Breast epithelium (tissue), 4 donors: ENCODE data around the gene PSME1. TPM values are rescaled to one million over a fixed set of nuclear protein-coding genes. Genes with fewer than 3 reads are reported as not detected.

Source experiments
- DNase-seq, 2 donors: peaks; one replicate each; pipeline ENCODE4 v3.0.0-alpha.2; 2019; ENCODE audit warnings: low spot score in 2 of 2
- H3K27ac ChIP-seq, 2 donors: fragments of 200-600 bp; sonication (generic) in 1 of 2; one replicate each; pipeline ENCODE4 v1.5.1; 2016 to 2019; ENCODE audit warnings: mild to moderate bottlenecking in 1 of 2
- H3K27me3 ChIP-seq, 2 donors: fragments of 200-600 bp; sonication (generic) in 1 of 2; one replicate each; pipeline versions ENCODE4 v1.5.1 to v1.6.0; 2017 to 2019; ENCODE audit warnings: control low read depth in 1 of 2, mild to moderate bottlenecking in 1 of 2
- H3K36me3 ChIP-seq: fragments of 200-600 bp; one replicate; pipeline ENCODE4 v1.5.1; 2019
- H3K4me1 ChIP-seq, 2 donors: fragments of 200-600 bp; sonication (generic); one replicate each; pipeline ENCODE4 v1.5.1; 2016 to 2019; ENCODE audit warnings: control low read depth in 1 of 2
- H3K4me3 ChIP-seq, 3 donors: fragments of 200-600 bp; sonication (generic); 1 replicate in 2 of 3; 2 replicates in 1 of 3; pipeline ENCODE4 v1.5.1; 2016 to 2019; ENCODE audit warnings: mild to moderate bottlenecking in 3 of 3, moderate library complexity in 2 of 3
- H3K9me3 ChIP-seq, 2 donors: fragments of 200-600 bp; sonication (generic) in 1 of 2; one replicate each; pipeline ENCODE4 v1.5.1; 2016 to 2019; ENCODE audit warnings: control low read depth in 1 of 2
- CTCF ChIP-seq, 3 donors: fragments of 450-650 bp; IDR thresholded peaks; one replicate each; pipeline ENCODE4 v1.5.1; 2016 to 2017; ENCODE audit warnings: antibody characterized with exemption in 3 of 3, mild to moderate bottlenecking in 3 of 3, moderate library complexity in 3 of 3
- POLR2A ChIP-seq: fragments of 450-650 bp; IDR thresholded peaks from one replicate; pipeline ENCODE4 v1.6.1; 2016; ENCODE audit warnings: antibody characterized with exemption, mild to moderate bottlenecking, moderate library complexity
- POLR2AphosphoS5 ChIP-seq, 3 donors: sonication (generic); formaldehyde crosslinking; IDR thresholded peaks; one replicate each; pipeline ENCODE4 v1.6.1; 2017; ENCODE audit warnings: antibody characterized with exemption in 3 of 3
- intact Hi-C: fragments of 100-400 bp; cut with DNase I; formaldehyde crosslinking; loops from one replicate; pipeline ENCODE4 v1.15.1; 2023; ENCODE audit warnings: low total_unique reads
- total RNA-seq, 3 donors: library from RNA; depleted of rRNA; stranded (reverse); fragments of >200 nt; gene quantifications; one replicate each; pipeline ENCODE4 v1.1.0, GENCODE V29; 2016

Gene PSME1
- total RNA-seq, 3 donors from 2014 or later = 91.1 to 151 (median 135) TPM

- no peak for TF ChIP-seq POLR2A
- no peak for TF ChIP-seq CTCF (IDR thresholded peaks at IDR 0.05)
- no peak for TF ChIP-seq POLR2AphosphoS5 (IDR thresholded peaks at IDR 0.05)
- Histone ChIP-seq H3K9me3 (no peaks in the 10 kb centered on the region), H3K27ac (peak overlapping the region; percentile 86 to 94), H3K36me3 (peaks cover under 1% of the 10 kb centered on the region), H3K4me1 (peaks cover 4 to 9% of the 10 kb centered on the region in 2 donors), H3K4me3 (peak overlapping the region; percentile 87 to 95 (median 94)), H3K27me3 (no peaks in the 10 kb centered on the region)
- no peak for DNase-seq
- intact Hi-C loops = no loop called here
Observed at GRCh38 chr14:24145690-24146452, 9.9 kb downstream of the PSME1 start.

DNA sequence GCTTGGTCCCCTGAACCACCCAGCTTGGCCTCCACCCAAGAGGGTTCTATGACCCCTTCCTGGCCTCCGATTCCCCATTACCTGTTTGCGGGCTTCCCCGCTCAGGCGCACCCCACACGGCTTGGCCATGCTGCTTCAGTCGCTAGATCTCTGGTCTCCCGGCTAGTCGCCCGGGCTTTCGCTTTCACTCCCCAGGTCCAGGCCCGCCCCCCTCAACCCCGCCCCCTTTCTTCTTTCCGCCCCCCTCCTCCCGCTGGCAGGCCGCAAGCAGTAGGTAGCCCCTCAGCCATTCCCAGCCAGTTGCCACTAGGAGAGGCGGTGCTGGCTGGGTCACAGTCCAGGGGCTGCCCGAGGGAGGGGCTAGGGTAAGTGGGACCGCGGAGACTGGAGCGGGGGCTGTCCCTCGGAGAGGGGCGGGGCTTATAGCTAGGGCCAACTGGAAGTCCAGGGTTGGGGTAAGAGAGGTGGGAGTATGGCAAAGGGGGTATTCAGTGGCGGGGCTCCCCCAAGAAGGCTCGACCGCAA, 10.5 kb downstream of the PSME1 start, which contains the start of gene PSME2:
Gene PSME2 (minus strand): TSS at position 158 of the 525 bp plus-strand sequence. CDS start 29 bp downstream, at position 129.
- Histone ChIP-seq H3K27ac (peak within 1 kb of the TSS; percentile 86 to 94), H3K36me3 (peaks cover 7% of the 10 kb centered on the region), H3K4me1 (peaks cover 4 to 9% of the 10 kb centered on the region in 2 donors), H3K4me3 (peak within 1 kb of the TSS; percentile 87 to 95 (median 94)), H3K9me3 (no peaks in the 10 kb centered on the region), H3K27me3 (no peaks in the 10 kb centered on the region)
- DNase-seq = peak; percentile 89 to 97
- intact Hi-C loops = no loop called here
- TF ChIP-seq POLR2A (no peak), POLR2AphosphoS5 (IDR thresholded peaks at IDR 0.05) (peak in 1 of 3 donors; percentile 52), CTCF (IDR thresholded peaks at IDR 0.05) (no peak)

DNA sequence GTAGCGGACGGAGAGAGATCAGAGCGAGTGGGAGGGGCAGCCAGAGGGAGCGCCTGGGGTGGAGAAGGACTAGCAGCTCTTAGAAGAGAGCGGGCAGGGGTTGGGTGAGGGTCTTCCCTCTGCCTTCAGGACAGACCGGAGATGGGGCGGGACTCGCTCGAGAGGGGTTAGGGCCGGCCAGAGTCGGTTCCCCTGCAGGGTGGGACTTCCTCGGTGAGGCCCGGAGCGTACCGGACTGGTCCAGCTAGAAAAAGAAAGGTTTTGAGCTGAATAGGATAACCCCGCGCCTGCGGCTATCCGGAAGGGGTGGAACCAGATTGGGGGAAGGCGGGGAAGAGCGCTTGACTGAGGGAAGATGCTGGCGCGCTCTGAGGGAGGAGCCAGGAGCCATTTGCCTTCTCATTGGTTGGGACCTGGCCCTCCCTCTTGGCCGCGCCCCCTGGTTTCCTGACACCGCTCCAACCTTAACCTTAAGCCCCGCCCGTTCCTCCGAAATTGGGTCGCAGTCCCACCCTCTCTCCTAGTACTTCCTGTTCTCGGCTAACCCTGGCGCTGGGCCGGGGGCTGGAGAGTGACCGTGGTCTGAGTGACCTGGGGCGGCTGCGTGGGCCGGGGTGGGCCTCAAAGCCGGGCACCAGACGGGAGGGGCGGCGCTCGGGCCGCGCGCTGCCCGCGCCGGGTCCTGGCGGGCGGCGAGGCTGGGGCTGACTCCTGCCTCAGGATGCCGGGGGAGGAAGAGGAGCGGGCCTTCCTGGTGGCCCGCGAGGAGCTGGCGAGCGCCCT, 11.2 kb downstream of the PSME1 start, which contains the start of gene RNF31:
Gene RNF31 (plus strand): TSS at position 521 of the 783 bp plus-strand sequence. CDS start 201 bp downstream, at position 722.
- DNase-seq = peak; percentile 98
- peaks cover 11% of the 10 kb centered on the region for H3K36me3 ChIP-seq
- intact Hi-C loops = no loop called here
- peaks cover 4 to 9% of the 10 kb centered on the region in 2 donors for H3K4me1 ChIP-seq
- TF ChIP-seq POLR2A = no peak
- TF ChIP-seq CTCF (IDR thresholded peaks at IDR 0.05) = peak in 1 of 3 donors; percentile 2
- peak in 2 of 3 donors; percentile 22 to 39 for TF ChIP-seq POLR2AphosphoS5 (IDR thresholded peaks at IDR 0.05)
- peak within 1 kb of the TSS; percentile 87 to 95 (median 94) for H3K4me3 ChIP-seq
- no peaks in the 10 kb centered on the region for H3K27me3 ChIP-seq
- H3K9me3 ChIP-seq = no peaks in the 10 kb centered on the region
- peak within 1 kb of the TSS; percentile 86 to 94 for H3K27ac ChIP-seq

- no peak for DNase-seq
- no peaks in the 10 kb centered on the region for H3K27me3 ChIP-seq
- intact Hi-C loops = no loop called here
- H3K4me1 ChIP-seq = peaks cover 4 to 9% of the 10 kb centered on the region in 2 donors
- H3K27ac ChIP-seq = peak overlapping the region; percentile 86 to 94
- TF ChIP-seq POLR2A = no peak
- no peak for TF ChIP-seq POLR2AphosphoS5 (IDR thresholded peaks at IDR 0.05)
- no peak for TF ChIP-seq CTCF (IDR thresholded peaks at IDR 0.05)
- H3K9me3 ChIP-seq = no peaks in the 10 kb centered on the region
- peak overlapping the region; percentile 87 to 95 (median 94) for H3K4me3 ChIP-seq
- H3K36me3 ChIP-seq = peaks cover 11% of the 10 kb centered on the region
Observed at GRCh38 chr14:24147761-24148428, 11.9 kb downstream of the PSME1 start.
